Neural progenitor cell (in vitro differentiated cells): ENCODE measurements around the gene KIAA0825.

ENCODE experiments used
- EZH2 ChIP-seq: fragments of 200-600 bp; sonication (generic); IDR thresholded peaks from 2 replicates; pipeline ENCODE4 v1.6.1; 2017; ENCODE audit warnings: antibody characterized with exemption, mild to moderate bottlenecking, moderate library complexity
- EZH2phosphoT487 ChIP-seq: fragments of 200-600 bp; sonication (generic); IDR thresholded peaks from 2 replicates; pipeline ENCODE4 v1.6.1; 2017; ENCODE audit warnings: antibody characterized with exemption
- TF ChIP-seq, protein P1 (sequence below): fragments of 200-600 bp; sonication (generic); IDR thresholded peaks from 2 replicates; pipeline ENCODE4 v1.5.1; 2017; ENCODE audit warnings: antibody characterized with exemption, mild to moderate bottlenecking

DNA sequence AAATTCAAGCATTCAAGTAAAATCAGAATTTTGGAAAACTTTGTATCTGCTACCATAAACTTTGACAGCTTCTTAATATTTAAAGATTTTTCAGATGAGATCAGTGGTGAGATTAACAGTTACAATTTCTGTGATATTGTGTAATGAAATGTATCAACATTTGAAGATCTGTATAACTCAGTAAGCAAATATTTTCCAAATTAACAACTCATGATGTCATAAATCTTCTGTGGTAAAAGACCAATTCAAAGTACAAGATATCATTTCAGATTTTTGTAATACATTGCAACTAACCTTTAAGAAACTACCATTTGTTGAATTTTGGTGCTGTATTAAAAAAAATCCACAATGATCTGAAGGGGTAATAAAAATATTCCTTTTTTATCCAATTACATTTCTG is 352.2 kb downstream of the KIAA0825 start:
- TF ChIP-seq, protein P1, sequence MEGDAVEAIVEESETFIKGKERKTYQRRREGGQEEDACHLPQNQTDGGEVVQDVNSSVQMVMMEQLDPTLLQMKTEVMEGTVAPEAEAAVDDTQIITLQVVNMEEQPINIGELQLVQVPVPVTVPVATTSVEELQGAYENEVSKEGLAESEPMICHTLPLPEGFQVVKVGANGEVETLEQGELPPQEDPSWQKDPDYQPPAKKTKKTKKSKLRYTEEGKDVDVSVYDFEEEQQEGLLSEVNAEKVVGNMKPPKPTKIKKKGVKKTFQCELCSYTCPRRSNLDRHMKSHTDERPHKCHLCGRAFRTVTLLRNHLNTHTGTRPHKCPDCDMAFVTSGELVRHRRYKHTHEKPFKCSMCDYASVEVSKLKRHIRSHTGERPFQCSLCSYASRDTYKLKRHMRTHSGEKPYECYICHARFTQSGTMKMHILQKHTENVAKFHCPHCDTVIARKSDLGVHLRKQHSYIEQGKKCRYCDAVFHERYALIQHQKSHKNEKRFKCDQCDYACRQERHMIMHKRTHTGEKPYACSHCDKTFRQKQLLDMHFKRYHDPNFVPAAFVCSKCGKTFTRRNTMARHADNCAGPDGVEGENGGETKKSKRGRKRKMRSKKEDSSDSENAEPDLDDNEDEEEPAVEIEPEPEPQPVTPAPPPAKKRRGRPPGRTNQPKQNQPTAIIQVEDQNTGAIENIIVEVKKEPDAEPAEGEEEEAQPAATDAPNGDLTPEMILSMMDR = no peak
- TF ChIP-seq EZH2 = no peak
- no peak for TF ChIP-seq EZH2phosphoT487
